AG04449 (cell line): Measurements from ENCODE around the gene CRYL1.

Source experiments
- CTCF ChIA-PET: fragments of 350-600 bp; formaldehyde crosslinking; extraction: SDS; loops from one replicate; lab custom pipeline; 2021; ENCODE audit warnings: antibody characterized with exemption; lab: Yijun Ruan, JAX
- POLR2A ChIA-PET: fragments of 400-600, 350-600 bp; formaldehyde crosslinking; extraction: SDS; loops from one replicate; lab custom pipeline; 2020; ENCODE audit warnings: antibody characterized with exemption, inconsistent platforms; lab: Yijun Ruan, JAX
- DNase-seq: peaks from one replicate; pipeline ENCODE4 v3.0.0-alpha.2; 2010; ENCODE audit warnings: low read depth, low spot score
- H3K4me3 ChIP-seq: 2 replicates; pipeline ENCODE4 v1.5.1; 2011; ENCODE audit warnings: low read depth, mild to moderate bottlenecking, control low read depth, low read length
- CTCF ChIP-seq: IDR thresholded peaks from one replicate; pipeline ENCODE4 v1.5.1; 2011; ENCODE audit warnings: mild to moderate bottlenecking, moderate library complexity, low read length, control low read depth, inconsistent platforms; ENCODE audit not compliant: insufficient read depth; ENCODE audit errors: missing control alignments

The CRYL1 gene

GRCh38 chr13:20553311-20553710 lies 27.7 kb upstream of the CRYL1 start:
- POLR2A ChIA-PET = no interaction called here
- CTCF ChIA-PET = interaction anchor here (1.0 kb wide), 1 partner anchor 30 kb away, joined by 3 read pairs; no protein-coding TSS in a partner anchor
- no peak for TF ChIP-seq CTCF
- DNase-seq = no peak
- no peak overlapping the region for H3K4me3 ChIP-seq

DNA sequence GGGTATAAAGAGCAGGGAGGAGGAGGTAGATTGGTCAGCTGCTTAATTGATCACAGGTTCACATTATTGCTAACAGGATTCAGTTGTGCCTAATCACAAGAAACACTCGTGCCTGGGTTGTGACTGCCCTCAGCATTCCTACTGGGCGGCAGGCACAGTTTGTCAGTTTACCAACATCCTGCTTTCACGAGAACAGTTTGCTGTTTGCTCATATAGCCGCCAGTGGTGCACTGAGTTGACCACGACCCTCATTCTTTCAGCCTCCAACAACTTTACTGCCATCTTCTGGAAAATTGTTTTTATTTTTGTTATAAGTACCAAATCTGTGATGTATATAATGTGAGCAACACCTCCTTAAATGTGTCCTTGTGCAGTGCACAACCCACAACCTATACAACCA lies 25.1 kb upstream of the CRYL1 start:
- TF ChIP-seq CTCF = no peak
- no peak for DNase-seq
- CTCF ChIA-PET = interaction anchor here (1.0 kb wide), 1 partner anchor 9 kb away, joined by 3 read pairs; no protein-coding TSS in a partner anchor
- POLR2A ChIA-PET = interaction anchor here (0.6 kb wide), 1 partner anchor 393 kb away, joined by 3 read pairs; no protein-coding TSS in a partner anchor
- H3K4me3 ChIP-seq = no peak overlapping the region

GRCh38 chr13:20547479-20547908 lies 21.8 kb upstream of the CRYL1 start:
- ChIA-PET POLR2A (no interaction called here), CTCF (no interaction called here)
- no peak overlapping the region for H3K4me3 ChIP-seq
- no peak for DNase-seq
- TF ChIP-seq CTCF = no peak

- TF ChIP-seq CTCF = no peak
- ChIA-PET POLR2A (no interaction called here), CTCF (no interaction called here)
- H3K4me3 ChIP-seq = no peak overlapping the region
- DNase-seq = no peak
Measured at GRCh38 chr13:20546556-20546955, 20.9 kb upstream of the CRYL1 start.

GRCh38 chr13:20544201-20544923 lies 18.7 kb upstream of the CRYL1 start:
- POLR2A ChIA-PET = interaction anchor here (0.7 kb wide), 1 partner anchor 317 kb away, joined by 3 read pairs; no protein-coding TSS in a partner anchor
- DNase-seq = no peak
- CTCF ChIA-PET = interaction anchor here (1.0 kb wide), 1 partner anchor 363 kb away, joined by 3 read pairs; no protein-coding TSS in a partner anchor
- TF ChIP-seq CTCF = no peak
- no peak overlapping the region for H3K4me3 ChIP-seq

- H3K4me3 ChIP-seq = no peak overlapping the region
- ChIA-PET CTCF (no interaction called here), POLR2A (no interaction called here)
- DNase-seq = no peak
- no peak for TF ChIP-seq CTCF
Measured at GRCh38 chr13:20536992-20537391, 11.3 kb upstream of the CRYL1 start.
